Endodermal cell (in vitro differentiated cells): ENCODE measurements around the gene TMEM43. TPM values are rescaled to one million over a fixed set of nuclear protein-coding genes. Genes with fewer than 3 reads are reported as not detected.
"Not testable (repeated sequence)": the region's sequence is repeated elsewhere in the genome, so short reads cannot be mapped to it uniquely, and the experiment has no call there.

ENCODE experiments used
- DNase-seq: peaks from one replicate; pipeline ENCODE4 v3.0.0-alpha.2; 2017
- H3K27ac ChIP-seq: 2 replicates; pipeline ENCODE4 v1.5.1; 2013; ENCODE audit warnings: mild to moderate bottlenecking, low read depth, low read length, moderate library complexity
- H3K27me3 ChIP-seq: 2 replicates; pipeline ENCODE4 v1.6.1; 2013; ENCODE audit warnings: mild to moderate bottlenecking, low read length, moderate library complexity; ENCODE audit not compliant: insufficient read depth, control insufficient read depth, poor library complexity, severe bottlenecking
- H3K36me3 ChIP-seq: 2 replicates; pipeline ENCODE4 v1.7.0; 2013; ENCODE audit warnings: mild to moderate bottlenecking, low read length, moderate library complexity; ENCODE audit not compliant: control insufficient read depth, insufficient read depth
- H3K4me1 ChIP-seq: one replicate; pipeline ENCODE4 v1.7.0; 2013; ENCODE audit warnings: low read length; ENCODE audit not compliant: control insufficient read depth, insufficient read depth
- H3K4me3 ChIP-seq: 2 replicates; pipeline ENCODE4 v1.5.1; 2013; ENCODE audit warnings: mild to moderate bottlenecking, low read length, moderate library complexity
- H3K9ac ChIP-seq: 2 replicates; pipeline ENCODE4 v1.6.1; 2013; ENCODE audit warnings: mild to moderate bottlenecking, low read length, moderate library complexity; ENCODE audit not compliant: poor library complexity, severe bottlenecking; ENCODE audit errors: extremely low read depth
- H3K9me3 ChIP-seq: 2 replicates; pipeline ENCODE4 v1.6.1; 2013; ENCODE audit warnings: mild to moderate bottlenecking, low read length, moderate library complexity; ENCODE audit not compliant: control insufficient read depth
- H3K27ac Mint-ChIP-seq: 2 replicates; pipeline ENCODE4 v1.8.0; 2020; ENCODE audit warnings: mixed read lengths
- H3K27me3 Mint-ChIP-seq: 2 replicates; pipeline ENCODE4 v1.8.0; 2021; ENCODE audit warnings: mild to moderate bottlenecking, mixed read lengths; ENCODE audit not compliant: insufficient read depth
- H3K36me3 Mint-ChIP-seq: 2 replicates; pipeline ENCODE4 v1.8.0; 2020; ENCODE audit warnings: low read depth, mixed read lengths
- H3K4me1 Mint-ChIP-seq: 2 replicates; pipeline ENCODE4 v1.8.0; 2020; ENCODE audit warnings: mixed read lengths
- H3K4me3 Mint-ChIP-seq: 2 replicates; pipeline ENCODE4 v1.8.0; 2020; ENCODE audit warnings: mild to moderate bottlenecking, moderate library complexity, mixed read lengths
- H3K9me3 Mint-ChIP-seq: 2 replicates; pipeline ENCODE4 v1.8.0; 2020; ENCODE audit warnings: mild to moderate bottlenecking, mixed read lengths
- WGBS, 2 experiments: methylation state at CpG; one replicate each; pipeline versions ENCODE4 v1.1.5 to v1.1.7; 2013; ENCODE audit warnings: missing lambda C conversion rate in 2 of 2, mixed read lengths in 1 of 2; ENCODE audit not compliant: insufficient coverage in 1 of 2, insufficient read length in 1 of 2; 5-methylcytosine and 5-hydroxymethylcytosine counted together
- total RNA-seq, 2 donors: library from RNA; stranded (reverse); fragmentation: NEBNext Ultra II Directional in 1 of 2; extraction: Animal tissue kit (Norgen Biotek cat#: 25700) in 1 of 2; gene quantifications; 2 replicates in 1 of 2; 3 replicates in 1 of 2; pipeline ENCODE4 v1.2.1, GENCODE V29; 2021
- TF ChIP-seq, protein P1 (sequence below): fragments of 200-600 bp; sonication (generic); conservative IDR thresholded peaks from 2 replicates; pipeline ENCODE4 v1.5.0; 2021; ENCODE audit warnings: antibody characterized with exemption, mild to moderate bottlenecking

The TMEM43 gene
- total RNA-seq, 2 donors from 2014 or later: 28.9 to 39.3 TPM

- Mint-ChIP-seq H3K4me3 (no peak overlapping the region), H3K4me1 (peaks cover 11% of the 10 kb centered on the region), H3K36me3 (peaks cover 12% of the 10 kb centered on the region), H3K27ac (no peak overlapping the region), H3K27me3 (peaks cover 3% of the 10 kb centered on the region), H3K9me3 (peaks cover 36% of the 10 kb centered on the region)
- no peak overlapping the region for H3K4me3 ChIP-seq
- H3K9ac ChIP-seq: no peak overlapping the region
- H3K9me3 ChIP-seq: peaks cover 36% of the 10 kb centered on the region
- DNase-seq: no peak
- TF ChIP-seq, protein P1, sequence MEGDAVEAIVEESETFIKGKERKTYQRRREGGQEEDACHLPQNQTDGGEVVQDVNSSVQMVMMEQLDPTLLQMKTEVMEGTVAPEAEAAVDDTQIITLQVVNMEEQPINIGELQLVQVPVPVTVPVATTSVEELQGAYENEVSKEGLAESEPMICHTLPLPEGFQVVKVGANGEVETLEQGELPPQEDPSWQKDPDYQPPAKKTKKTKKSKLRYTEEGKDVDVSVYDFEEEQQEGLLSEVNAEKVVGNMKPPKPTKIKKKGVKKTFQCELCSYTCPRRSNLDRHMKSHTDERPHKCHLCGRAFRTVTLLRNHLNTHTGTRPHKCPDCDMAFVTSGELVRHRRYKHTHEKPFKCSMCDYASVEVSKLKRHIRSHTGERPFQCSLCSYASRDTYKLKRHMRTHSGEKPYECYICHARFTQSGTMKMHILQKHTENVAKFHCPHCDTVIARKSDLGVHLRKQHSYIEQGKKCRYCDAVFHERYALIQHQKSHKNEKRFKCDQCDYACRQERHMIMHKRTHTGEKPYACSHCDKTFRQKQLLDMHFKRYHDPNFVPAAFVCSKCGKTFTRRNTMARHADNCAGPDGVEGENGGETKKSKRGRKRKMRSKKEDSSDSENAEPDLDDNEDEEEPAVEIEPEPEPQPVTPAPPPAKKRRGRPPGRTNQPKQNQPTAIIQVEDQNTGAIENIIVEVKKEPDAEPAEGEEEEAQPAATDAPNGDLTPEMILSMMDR: no peak
- H3K27me3 ChIP-seq: no peaks in the 10 kb centered on the region
- no peaks in the 10 kb centered on the region for H3K36me3 ChIP-seq
- no peaks in the 10 kb centered on the region for H3K4me1 ChIP-seq
- H3K27ac ChIP-seq: no peak overlapping the region
Measured at GRCh38 chr3:14093831-14094230, 31.0 kb upstream of the TMEM43 start.

DNA sequence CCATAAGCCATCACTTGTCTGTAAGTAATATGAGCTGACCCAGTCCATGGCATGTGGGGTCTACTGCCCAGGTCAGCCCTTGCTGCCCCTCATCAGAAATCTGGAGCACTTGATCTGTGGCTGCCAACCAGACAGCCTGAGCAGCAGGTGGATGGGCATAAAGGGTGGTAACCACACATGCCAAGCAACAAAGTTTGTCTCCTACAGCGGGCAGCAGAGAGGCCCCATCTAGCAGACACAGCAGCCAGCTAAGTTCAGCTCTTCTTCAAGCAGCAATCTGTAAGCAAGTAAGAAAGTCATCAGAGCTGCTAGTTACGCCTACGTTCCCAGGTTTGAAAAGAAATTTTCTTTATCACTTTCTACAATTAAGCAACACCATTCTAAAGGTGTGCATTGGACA, 28.1 kb upstream of the TMEM43 start:
- H3K36me3 Mint-ChIP-seq: peaks cover 5% of the 10 kb centered on the region
- no peak overlapping the region for H3K4me3 Mint-ChIP-seq
- Histone ChIP-seq H3K4me3 (no peak overlapping the region), H3K36me3 (no peaks in the 10 kb centered on the region), H3K4me1 (no peaks in the 10 kb centered on the region), H3K9me3 (peaks cover 21% of the 10 kb centered on the region), H3K9ac (no peak overlapping the region), H3K27ac (no peak overlapping the region), H3K27me3 (no peaks in the 10 kb centered on the region)
- TF ChIP-seq, protein P1: no peak
- H3K27me3 Mint-ChIP-seq: peaks cover 7% of the 10 kb centered on the region
- H3K4me1 Mint-ChIP-seq: peaks cover 6% of the 10 kb centered on the region
- H3K27ac Mint-ChIP-seq: no peak overlapping the region
- 95 to 100% methylated on average over 1 to 3 of the region's 3 CpGs for WGBS, 2 experiments
- peaks cover 21% of the 10 kb centered on the region for H3K9me3 Mint-ChIP-seq
- DNase-seq: no peak

- no peak overlapping the region for H3K27ac ChIP-seq
- H3K9me3 ChIP-seq: peaks cover 21% of the 10 kb centered on the region
- H3K36me3 ChIP-seq: no peaks in the 10 kb centered on the region
- no peak overlapping the region for H3K4me3 Mint-ChIP-seq
- no peaks in the 10 kb centered on the region for H3K27me3 ChIP-seq
- no peak for DNase-seq
- H3K4me1 ChIP-seq: no peaks in the 10 kb centered on the region
- TF ChIP-seq, protein P1: no peak
- WGBS, 2 experiments: 91 to 94% methylated on average over 5 of the region's 5 CpGs
- no peak overlapping the region for H3K9ac ChIP-seq
- peaks cover 8% of the 10 kb centered on the region for H3K27me3 Mint-ChIP-seq
- peaks cover 5% of the 10 kb centered on the region for H3K36me3 Mint-ChIP-seq
- peaks cover 2% of the 10 kb centered on the region for H3K4me1 Mint-ChIP-seq
- no peak overlapping the region for H3K27ac Mint-ChIP-seq
- H3K4me3 ChIP-seq: no peak overlapping the region
- H3K9me3 Mint-ChIP-seq: peaks cover 19% of the 10 kb centered on the region
Measured at GRCh38 chr3:14097616-14098391, 27.0 kb upstream of the TMEM43 start.

DNA sequence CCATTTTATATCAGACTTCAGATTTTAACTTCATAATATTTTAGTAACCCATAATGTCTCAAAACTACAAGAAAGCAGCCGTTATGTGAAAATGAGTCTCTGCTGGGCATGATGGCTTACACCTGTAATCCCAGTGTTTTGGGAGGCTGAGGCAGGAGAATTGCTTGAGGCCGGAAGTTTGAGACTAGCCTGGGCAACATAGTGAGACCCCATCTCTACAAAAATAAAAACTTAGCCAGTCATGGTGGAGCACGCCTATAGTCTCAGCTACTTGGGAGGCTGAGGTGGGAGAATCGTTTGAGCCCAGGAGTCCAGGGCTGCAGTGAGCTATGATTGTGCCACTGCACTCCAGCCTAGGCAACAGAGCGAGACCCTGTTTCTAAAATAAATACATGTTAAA, 15.0 kb upstream of the TMEM43 start:
- not testable (repeated sequence) for H3K27me3 ChIP-seq, H3K27ac Mint-ChIP-seq, H3K4me3 Mint-ChIP-seq, H3K4me1 ChIP-seq, H3K27ac ChIP-seq, H3K4me1 Mint-ChIP-seq, H3K9me3 Mint-ChIP-seq, DNase-seq, H3K9ac ChIP-seq, H3K27me3 Mint-ChIP-seq, H3K4me3 ChIP-seq
- peaks cover 35% of the 10 kb centered on the region for H3K36me3 Mint-ChIP-seq
- Histone ChIP-seq H3K9me3 (peaks cover 20% of the 10 kb centered on the region), H3K36me3 (peaks cover 44% of the 10 kb centered on the region)
- 98 to 100% methylated on average over 1 to 5 of the region's 5 CpGs for WGBS, 2 experiments
